Stomach (tissue), 4 donors: ENCODE results near the gene OR2H2.

Experiments used
- CTCF ChIP-seq, 7 experiments: fragments of 450-650 bp in 4 of 7; fragments of 200-600 bp in 3 of 7; sonication (generic) in 3 of 7; IDR thresholded peaks; one replicate each; pipeline ENCODE4 v1.5.1; 2016 to 2019; ENCODE audit warnings: antibody characterized with exemption in 7 of 7, control low read depth in 2 of 7, mild to moderate bottlenecking in 1 of 7
- EP300 ChIP-seq: sonication (generic); formaldehyde crosslinking; IDR thresholded peaks from one replicate; pipeline ENCODE4 v1.6.1; 2017; ENCODE audit warnings: antibody characterized with exemption
- POLR2A ChIP-seq, 4 donors: fragments of 450-650 bp; IDR thresholded peaks; one replicate each; pipeline ENCODE4 v1.6.1; 2016; ENCODE audit warnings: antibody characterized with exemption in 4 of 4, control low read depth in 2 of 4, mild to moderate bottlenecking in 1 of 4, moderate library complexity in 1 of 4
- POLR2AphosphoS5 ChIP-seq, 3 donors: sonication (generic); formaldehyde crosslinking; IDR thresholded peaks; one replicate each; pipeline ENCODE4 v1.6.1; 2016; ENCODE audit warnings: antibody characterized with exemption in 3 of 3

DNA sequence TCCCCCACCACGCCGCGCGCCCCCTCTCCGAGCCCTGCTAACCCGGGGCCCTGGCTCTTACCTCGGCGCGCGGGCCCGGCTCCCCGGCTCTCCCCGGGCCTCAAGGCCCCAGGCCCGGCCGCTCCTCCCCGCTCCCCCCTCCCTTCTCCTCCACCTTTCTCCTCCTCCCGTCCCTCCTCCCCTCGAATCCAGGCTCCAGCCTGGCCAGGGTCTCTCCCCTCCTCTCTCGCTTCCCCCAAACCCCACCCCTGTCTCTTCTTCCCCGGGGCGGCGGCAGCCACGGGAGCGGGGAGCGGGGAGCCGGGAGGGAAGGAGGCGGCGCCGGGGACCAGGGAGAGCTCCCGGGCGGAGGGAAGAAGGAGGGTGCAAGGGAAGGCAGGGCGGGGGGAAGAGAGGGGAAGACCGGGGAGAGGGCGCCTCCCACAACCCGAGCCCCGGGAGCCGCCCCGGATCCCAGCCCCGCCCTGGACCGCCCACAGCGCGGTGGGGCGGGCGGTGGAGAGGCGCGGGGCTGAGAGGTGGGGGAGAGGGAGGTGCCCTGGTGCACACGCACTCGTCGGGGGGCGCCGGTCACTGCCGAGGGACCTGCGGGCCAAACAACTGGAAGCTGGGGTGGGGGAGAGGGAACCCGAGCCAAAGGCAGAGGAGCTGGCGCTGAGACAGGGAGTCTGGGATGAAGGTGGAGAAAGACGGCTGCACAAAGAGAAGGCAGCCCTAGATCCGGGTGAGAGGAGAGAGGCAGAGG, 48.0 kb downstream of the OR2H2 start, which contains the start of gene GABBR1:
- TF ChIP-seq POLR2AphosphoS5 (IDR thresholded peaks at IDR 0.05) (peak; percentile 9 to 54 (median 12)), CTCF (IDR thresholded peaks at IDR 0.05) (no peak), EP300 (no peak), POLR2A (IDR thresholded peaks at IDR 0.05) (no peak)
